RWPE2 (cell line): ENCODE data around the gene NACC2.
"Not testable (repeated sequence)": the region's sequence is repeated elsewhere in the genome, so short reads cannot be mapped to it uniquely, and the experiment has no call there.

Experiments used
- ATAC-seq: fragments of 200-7000 bp; cut with Tn5 transposase; 3 replicates; pipeline ENCODE4 v1.9.1; 2021; ENCODE audit warnings: low read depth
- DNase-seq: peaks from one replicate; pipeline ENCODE4 v3.0.0-alpha.2; 2020; ENCODE audit warnings: low spot score
- H3K27ac ChIP-seq: fragments of 450-650 bp; 2 replicates; pipeline ENCODE4 v1.5.1; 2017; ENCODE audit warnings: mild to moderate bottlenecking; ENCODE audit not compliant: poor library complexity, severe bottlenecking
- H3K27me3 ChIP-seq: fragments of 250-450 bp; sonication (Bioruptor Pico); 2 replicates; pipeline ENCODE4 v1.5.1; 2021; ENCODE audit warnings: mild to moderate bottlenecking, moderate library complexity; ENCODE audit not compliant: insufficient read depth, poor library complexity, severe bottlenecking
- H3K36me3 ChIP-seq: fragments of 250-450 bp; sonication (Bioruptor Pico); 2 replicates; pipeline ENCODE4 v1.5.1; 2020; ENCODE audit warnings: low read depth, mild to moderate bottlenecking, moderate library complexity
- H3K4me1 ChIP-seq: fragments of 250-450 bp; sonication (Bioruptor Pico); 2 replicates; pipeline ENCODE4 v1.5.1; 2021; ENCODE audit warnings: mild to moderate bottlenecking, moderate library complexity; ENCODE audit not compliant: insufficient read depth, poor library complexity, severe bottlenecking
- H3K4me3 ChIP-seq: fragments of 250-450 bp; sonication (Bioruptor Pico); 2 replicates; pipeline ENCODE4 v1.5.1; 2021; ENCODE audit warnings: mild to moderate bottlenecking, moderate library complexity; ENCODE audit not compliant: severe bottlenecking
- H3K9me3 ChIP-seq: fragments of 250-450 bp; sonication (Bioruptor Pico); 2 replicates; pipeline ENCODE4 v1.5.1; 2021; ENCODE audit warnings: mild to moderate bottlenecking, moderate library complexity; ENCODE audit not compliant: severe bottlenecking
- TF ChIP-seq, protein P1 (sequence below): fragments of 450-650 bp; IDR thresholded peaks from one replicate; pipeline ENCODE4 v1.5.1; 2017; ENCODE audit warnings: mild to moderate bottlenecking, moderate library complexity; ENCODE audit not compliant: poor library complexity, severe bottlenecking

The NACC2 gene

DNA sequence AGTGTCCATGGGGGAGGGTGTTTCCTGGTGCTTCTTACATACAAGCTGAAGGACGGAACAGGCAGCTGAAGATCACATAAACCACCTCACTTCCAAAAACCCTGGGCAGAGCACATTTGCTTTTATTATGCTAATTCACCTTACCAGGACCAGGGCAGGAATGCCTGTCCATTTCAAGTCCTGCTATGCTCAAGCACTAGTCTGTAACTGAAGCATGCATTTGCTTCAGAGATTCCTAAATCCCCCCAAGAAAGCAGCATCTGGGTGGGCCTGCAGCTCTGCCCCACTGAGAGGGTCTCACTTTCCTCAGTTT is 9.4 kb upstream of the NACC2 start:
- Histone ChIP-seq H3K27me3 (no peaks in the 10 kb centered on the region), H3K4me3 (no peak overlapping the region), H3K9me3 (no peaks in the 10 kb centered on the region), H3K27ac (no peak overlapping the region), H3K36me3 (no peaks in the 10 kb centered on the region), H3K4me1 (peaks cover 14% of the 10 kb centered on the region)
- TF ChIP-seq, protein P1, sequence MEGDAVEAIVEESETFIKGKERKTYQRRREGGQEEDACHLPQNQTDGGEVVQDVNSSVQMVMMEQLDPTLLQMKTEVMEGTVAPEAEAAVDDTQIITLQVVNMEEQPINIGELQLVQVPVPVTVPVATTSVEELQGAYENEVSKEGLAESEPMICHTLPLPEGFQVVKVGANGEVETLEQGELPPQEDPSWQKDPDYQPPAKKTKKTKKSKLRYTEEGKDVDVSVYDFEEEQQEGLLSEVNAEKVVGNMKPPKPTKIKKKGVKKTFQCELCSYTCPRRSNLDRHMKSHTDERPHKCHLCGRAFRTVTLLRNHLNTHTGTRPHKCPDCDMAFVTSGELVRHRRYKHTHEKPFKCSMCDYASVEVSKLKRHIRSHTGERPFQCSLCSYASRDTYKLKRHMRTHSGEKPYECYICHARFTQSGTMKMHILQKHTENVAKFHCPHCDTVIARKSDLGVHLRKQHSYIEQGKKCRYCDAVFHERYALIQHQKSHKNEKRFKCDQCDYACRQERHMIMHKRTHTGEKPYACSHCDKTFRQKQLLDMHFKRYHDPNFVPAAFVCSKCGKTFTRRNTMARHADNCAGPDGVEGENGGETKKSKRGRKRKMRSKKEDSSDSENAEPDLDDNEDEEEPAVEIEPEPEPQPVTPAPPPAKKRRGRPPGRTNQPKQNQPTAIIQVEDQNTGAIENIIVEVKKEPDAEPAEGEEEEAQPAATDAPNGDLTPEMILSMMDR = no peak
- ATAC-seq (no peak), DNase-seq (no peak)

DNA sequence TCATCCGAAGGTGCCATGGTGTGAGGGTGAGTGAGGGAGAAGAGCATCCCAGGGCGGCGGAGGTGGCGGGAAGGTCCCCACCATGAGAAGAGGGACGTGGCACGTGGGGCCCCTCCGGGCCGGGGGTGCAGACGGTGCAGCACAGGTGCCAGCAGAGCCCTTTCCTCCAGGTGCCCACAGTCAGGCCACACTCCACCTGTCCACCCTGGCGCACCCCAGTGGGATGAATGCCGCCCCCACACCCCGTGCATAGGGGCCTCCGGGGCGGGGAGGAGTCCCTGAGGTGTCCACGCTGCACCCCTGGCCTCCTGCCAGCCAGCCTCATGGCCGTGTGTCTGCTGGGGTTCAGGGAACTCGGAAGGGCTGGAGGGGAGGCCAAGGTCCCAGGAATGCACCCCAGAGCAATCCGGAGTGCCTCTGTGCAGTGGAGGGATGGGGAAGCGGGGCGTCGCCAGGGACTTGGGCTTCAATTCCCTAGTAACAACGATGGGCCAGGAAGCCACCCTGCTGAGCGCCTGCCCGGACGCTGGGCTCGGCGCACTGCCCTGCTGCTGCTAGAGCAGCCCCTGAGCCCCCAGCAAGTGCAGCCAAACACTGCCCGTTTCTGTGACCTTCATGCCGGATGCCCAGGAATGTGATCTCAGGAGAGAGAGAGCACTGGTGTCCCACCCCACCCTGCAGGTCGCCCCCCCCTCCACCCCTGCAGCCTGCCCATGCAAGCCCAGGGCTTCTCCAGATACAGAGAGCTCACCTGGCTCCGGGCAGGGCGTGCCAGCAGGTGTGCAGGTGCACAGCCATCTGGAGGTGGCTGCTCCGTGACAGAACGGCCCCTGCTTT is 8.8 kb upstream of the NACC2 start:
- Histone ChIP-seq H3K9me3 (no peaks in the 10 kb centered on the region), H3K4me3 (no peak overlapping the region), H3K27ac (no peak overlapping the region), H3K27me3 (no peaks in the 10 kb centered on the region), H3K4me1 (peaks cover 8% of the 10 kb centered on the region), H3K36me3 (no peaks in the 10 kb centered on the region)
- ATAC-seq = peak; percentile 24; the same call in 1 of the 3 replicates
- TF ChIP-seq, protein P1 = no peak
- no peak for DNase-seq

DNA sequence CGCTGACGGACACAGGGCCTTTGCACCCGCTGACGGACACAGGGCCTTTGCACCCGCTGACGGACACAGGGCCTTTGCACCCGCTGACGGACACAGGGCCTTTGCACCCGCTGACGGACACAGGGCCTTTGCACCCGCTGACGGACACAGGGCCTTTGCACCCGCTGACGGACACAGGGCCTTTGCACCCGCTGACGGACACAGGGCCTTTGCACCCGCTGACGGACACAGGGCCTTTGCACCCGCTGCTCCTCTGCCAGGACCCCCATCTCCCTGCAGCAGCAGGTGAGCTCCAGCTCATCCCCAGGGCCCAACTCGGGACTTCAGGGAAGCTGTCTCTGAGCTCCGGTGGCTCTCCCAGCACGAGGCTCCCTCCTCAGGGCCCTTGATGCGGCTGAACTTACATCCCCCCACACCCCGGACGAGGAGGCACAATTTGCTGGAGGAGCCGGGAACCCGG is 6.6 kb upstream of the NACC2 start:
- H3K27me3 ChIP-seq, H3K4me1 ChIP-seq, H3K27ac ChIP-seq, DNase-seq, H3K9me3 ChIP-seq, H3K4me3 ChIP-seq, H3K36me3 ChIP-seq, ATAC-seq: not testable (repeated sequence)

DNA sequence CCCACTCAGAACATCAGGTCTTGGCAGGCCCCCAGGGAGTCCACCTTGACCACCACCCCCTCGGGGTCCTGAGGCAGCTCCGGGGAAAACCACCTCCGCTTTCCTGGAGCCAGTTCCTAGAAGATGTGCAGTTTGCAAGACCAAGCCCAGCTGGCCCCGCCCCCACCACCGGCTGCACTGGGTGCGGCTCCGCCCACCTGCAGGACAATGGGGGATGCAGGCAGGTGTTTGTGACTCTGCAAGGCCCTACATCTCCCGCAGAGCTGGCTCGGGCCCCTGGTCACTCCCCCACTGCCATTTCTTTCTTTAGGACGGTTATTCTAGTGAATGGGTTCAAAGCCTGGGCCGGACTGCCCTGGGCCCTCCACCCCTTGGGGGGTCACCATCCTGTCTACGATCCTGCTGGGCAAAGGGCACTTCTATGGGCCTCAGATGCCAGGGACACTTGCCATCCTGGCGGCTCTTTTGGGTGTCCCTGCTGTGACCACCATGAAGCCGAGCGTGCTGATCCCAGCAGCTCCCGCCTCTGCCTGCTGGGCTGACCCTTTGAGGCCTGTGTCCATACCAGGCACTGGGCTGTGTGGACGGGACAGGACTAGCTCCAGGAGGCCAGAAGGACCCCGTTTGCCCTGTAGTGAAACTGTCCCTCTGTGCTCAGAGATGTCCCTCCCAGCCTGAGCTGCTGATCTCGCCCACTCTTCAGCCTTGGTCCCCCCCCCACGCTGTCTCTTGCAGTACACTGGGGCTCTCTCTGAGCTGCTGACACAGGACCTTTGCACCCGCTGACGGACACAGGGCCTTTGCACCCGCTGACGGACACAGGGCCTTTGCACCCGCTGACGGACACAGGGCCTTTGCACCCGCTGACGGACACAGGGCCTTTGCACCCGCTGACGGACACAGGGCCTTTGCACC is 5.9 kb upstream of the NACC2 start:
- DNase-seq = no peak
- Histone ChIP-seq H3K27ac (no peak overlapping the region), H3K4me1 (no peaks in the 10 kb centered on the region), H3K4me3 (no peak overlapping the region), H3K27me3 (no peaks in the 10 kb centered on the region), H3K9me3 (no peaks in the 10 kb centered on the region), H3K36me3 (no peaks in the 10 kb centered on the region)
- no peak for ATAC-seq
- TF ChIP-seq, protein P1 = no peak

DNA sequence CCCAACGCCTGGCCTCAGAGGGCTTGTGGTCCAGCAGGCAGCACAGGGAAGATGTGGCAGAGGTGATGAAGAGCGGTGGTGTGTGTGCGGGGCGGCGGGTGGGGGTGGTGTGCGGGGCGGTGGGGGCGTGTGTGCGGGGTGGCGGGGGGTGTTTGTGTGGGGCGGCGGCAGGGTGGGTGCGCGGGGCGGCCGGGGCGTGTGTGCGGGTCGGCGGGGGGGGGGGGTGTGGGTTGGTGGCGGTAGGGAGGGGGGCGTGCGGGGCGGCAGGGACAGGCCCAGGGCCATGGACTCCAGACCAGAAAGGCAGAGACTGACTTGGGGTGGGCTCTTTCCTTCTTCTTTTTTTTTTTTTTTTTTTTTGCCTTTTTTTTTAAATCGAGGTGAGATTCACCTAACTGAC is 4.5 kb upstream of the NACC2 start:
- DNase-seq (no peak), ATAC-seq (no peak)
- TF ChIP-seq, protein P1 = no peak
- Histone ChIP-seq H3K9me3 (no peaks in the 10 kb centered on the region), H3K27ac (no peak overlapping the region), H3K4me3 (no peak overlapping the region), H3K27me3 (no peaks in the 10 kb centered on the region), H3K4me1 (no peaks in the 10 kb centered on the region), H3K36me3 (no peaks in the 10 kb centered on the region)
